GM20000 (cell line): ENCODE data around the gene PSTK.
A peak's percentile ranks its signal among the peaks of the same experiment; 100 is the strongest.

Experiments used
- DNase-seq: peaks from one replicate; pipeline ENCODE4 v3.0.0; 2012; ENCODE audit warnings: low spot score
- TF ChIP-seq, protein P1 (sequence below): IDR thresholded peaks from 2 replicates; pipeline ENCODE4 v1.5.1; 2012; ENCODE audit warnings: mild to moderate bottlenecking, control low read depth; ENCODE audit errors: extremely low read depth, missing control alignments

PSTK gene

DNA sequence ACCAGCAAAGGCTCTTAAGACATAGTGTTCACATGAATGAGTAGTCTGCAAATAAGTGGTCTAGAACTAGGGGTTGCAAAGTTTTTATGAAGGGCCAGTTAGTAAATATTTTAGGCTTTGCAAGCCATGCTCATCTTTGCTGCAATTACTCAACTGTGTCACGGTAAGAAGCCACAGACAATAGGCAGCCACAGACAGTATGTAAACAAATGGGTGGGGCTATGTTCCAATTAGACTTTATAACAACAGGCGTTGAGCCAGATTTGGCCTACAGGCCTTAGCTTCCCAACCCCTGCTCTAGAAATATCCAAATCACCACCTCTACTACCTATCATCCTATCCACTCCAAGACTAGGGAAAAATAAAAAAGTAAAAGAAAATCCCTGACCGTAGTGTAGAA is 19.1 kb downstream of the PSTK start:
- TF ChIP-seq, protein P1, sequence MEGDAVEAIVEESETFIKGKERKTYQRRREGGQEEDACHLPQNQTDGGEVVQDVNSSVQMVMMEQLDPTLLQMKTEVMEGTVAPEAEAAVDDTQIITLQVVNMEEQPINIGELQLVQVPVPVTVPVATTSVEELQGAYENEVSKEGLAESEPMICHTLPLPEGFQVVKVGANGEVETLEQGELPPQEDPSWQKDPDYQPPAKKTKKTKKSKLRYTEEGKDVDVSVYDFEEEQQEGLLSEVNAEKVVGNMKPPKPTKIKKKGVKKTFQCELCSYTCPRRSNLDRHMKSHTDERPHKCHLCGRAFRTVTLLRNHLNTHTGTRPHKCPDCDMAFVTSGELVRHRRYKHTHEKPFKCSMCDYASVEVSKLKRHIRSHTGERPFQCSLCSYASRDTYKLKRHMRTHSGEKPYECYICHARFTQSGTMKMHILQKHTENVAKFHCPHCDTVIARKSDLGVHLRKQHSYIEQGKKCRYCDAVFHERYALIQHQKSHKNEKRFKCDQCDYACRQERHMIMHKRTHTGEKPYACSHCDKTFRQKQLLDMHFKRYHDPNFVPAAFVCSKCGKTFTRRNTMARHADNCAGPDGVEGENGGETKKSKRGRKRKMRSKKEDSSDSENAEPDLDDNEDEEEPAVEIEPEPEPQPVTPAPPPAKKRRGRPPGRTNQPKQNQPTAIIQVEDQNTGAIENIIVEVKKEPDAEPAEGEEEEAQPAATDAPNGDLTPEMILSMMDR, result no peak
- no peak for DNase-seq

DNA sequence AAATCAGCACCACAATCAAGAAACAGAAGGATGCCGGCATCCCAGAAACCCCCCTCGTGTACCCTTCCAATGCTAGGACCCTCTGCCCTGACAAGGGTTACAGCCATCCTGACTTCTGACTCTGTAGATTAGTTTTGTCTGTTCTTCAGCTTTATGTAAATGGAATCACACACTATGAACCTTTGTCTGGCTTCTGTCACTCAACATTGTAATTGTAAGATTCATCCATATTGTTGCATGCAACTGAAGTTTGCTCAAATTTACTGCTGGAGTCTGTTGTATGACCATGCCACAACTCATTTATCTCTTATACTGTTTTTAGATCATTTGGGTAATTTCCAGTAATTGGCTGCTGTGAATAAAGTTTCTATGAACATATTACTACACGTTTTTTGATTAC is 20.0 kb downstream of the PSTK start:
- DNase-seq, result no peak
- TF ChIP-seq, protein P1, result no peak

DNA sequence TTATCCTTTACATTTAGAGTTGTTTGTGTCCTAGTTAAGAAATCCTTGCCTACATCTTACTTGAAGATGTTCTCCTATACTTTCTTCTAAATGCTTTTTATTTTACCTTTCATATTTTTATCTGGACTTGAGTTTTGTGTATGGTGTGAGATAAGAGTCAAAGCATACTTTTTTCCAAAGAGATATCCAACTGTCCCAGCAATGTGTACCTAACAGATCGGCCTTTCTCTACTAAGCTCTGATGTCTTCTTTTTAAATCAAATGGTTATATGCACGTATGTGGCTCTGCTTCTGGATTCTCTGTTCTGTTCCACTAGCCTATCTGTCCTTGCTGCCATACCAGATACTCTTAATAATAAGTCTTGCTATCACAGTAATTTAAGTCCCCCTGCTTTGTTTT is 21.2 kb downstream of the PSTK start:
- TF ChIP-seq, protein P1, result no peak
- no peak for DNase-seq

DNA sequence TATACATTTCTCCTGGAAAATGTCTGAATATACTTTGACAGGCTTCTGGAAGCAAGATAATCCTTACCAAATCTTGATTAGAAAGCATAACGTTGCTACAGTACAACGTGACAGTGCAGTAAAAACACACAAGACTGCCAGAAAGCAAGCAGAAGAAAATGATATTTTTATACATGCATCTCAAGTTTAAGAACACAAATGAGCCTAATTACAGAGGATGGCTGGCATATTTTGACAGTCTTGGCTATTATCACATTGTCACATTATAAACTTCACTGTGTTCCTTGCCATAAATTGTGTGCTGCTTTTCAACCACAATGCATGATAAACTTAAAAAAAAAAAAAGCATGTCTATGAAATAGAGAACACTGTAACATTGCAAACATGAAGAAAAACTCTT is 24.1 kb downstream of the PSTK start:
- TF ChIP-seq, protein P1, result no peak

DNA sequence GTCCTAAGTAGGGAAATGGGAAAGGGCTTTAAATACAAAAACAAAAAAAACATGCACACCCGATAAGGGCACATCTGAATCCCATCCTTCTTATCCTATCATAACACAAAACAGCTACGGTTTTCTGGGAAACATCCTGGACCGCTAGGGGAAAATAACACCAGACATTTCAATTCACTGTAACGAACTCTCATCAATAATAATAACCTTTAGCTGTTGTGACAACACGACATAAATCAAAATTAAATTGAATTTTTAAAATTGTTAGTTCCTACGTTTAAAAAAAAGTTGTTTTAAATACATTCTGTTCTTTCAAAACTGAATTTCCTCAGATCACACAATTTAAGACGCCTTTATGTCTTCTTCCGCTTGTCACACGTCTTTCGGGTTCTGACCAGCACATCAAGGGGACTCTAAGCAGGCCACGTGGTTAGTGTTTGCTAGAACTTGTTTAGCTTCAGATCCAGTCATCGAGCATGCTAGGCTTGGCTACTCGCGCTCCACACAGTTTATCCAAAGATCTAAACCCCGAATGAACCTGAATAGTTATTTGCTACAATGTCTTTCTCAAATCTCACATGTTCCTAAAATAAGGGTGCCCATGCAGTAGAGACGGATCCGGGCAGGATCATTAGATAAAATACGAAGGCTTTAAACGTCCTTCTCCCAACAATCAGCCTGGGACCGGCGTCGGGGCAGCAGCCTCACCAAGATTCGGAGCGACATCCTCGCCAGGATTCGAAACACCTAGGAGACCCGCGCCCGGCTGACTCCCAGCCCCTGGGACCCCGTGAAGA is 27.6 kb downstream of the PSTK start:
- TF ChIP-seq, protein P1, result no peak
- peak; percentile 71 for DNase-seq

More for the DNA sequence above, 24.1 kb downstream of the PSTK start:
- no peak for DNase-seq

DNA sequence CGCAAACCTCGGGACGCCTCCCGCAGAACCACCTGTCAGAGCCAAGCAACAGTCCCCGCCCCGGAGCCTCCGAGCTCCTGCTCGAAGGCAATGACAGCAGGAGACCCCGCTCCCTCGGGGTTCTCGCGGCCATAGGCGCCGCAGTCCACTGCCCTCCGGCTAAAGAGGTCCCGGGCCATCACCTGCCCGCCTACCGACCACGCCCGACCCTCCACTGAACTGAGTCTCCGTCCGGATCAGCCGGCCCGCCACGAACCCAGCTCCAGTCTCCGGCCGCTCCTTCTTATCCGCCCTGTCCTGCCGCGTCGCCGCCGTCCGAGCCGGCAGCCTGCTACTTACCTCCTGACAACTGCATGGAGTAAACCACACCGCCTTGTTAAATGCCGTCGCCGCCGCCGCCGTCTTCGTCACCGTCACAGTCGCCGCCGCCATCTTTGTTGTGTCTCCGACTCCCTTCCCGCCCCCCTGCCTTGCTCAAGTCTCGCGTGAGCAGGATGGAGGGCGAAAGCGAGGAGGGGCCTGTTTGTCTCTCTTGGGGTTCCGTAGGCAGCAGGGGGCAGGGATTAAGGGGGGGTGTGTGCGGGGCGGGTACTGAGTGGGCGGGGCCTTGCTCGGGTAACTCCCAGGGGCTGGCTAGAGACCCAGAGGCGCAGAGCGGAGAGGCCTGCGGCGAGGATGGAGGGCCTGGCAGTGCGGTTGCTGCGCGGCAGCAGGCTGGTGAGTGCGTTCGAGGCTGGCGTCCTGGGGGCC is 28.3 kb downstream of the PSTK start, which contains the start of the genes ACADSB and IKZF5:
Gene ACADSB, plus strand, starts transcription at position 652 of the 750 bp plus-strand sequence. Its CDS starts 24 bp downstream, at position 676.
Gene IKZF5, minus strand, starts transcription at position 441 of the 750 bp plus-strand sequence. CDS start 10,170 bp downstream, outside the sequence.
- peak; percentile 99 for DNase-seq
- TF ChIP-seq, protein P1, result no peak

DNA sequence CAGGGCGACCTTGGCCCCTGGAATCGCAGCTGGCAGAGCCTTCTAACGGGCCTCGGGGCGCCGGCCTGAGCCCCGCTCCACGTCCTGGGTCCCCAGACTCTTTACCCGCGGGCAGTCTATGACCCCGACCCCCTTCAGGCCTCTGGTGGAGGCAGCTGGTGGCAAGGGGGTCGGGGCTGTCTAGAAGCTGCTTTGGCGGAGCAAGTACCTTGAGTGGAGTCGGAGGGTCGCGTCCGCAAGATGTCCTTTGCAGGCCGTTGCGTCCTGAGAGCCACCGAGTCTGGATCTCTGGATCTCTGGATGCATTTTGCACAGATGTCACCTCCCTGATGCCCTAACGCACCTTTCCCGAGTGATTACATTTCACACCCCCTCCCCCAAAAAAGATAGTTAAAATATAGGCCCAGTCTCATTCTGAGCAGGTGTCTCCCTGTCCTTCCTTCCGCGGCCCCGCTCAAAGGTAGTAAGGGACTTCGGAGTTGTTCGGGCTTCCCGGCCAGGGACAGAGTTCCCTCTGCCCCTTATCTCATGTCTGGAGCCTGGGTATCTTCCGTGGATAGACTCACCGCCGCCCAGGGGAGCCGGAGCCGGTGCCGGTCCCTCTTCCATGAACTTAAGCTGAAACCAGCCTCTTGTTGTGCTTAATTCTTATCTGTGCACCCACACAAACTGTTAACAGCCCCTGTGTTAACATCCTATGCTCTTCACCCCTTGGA is 29.1 kb downstream of the PSTK start:
- TF ChIP-seq, protein P1, result no peak
- peak; percentile 55 for DNase-seq
